PC-3 (cell line): ENCODE data around the gene EN2. TPM values are rescaled to one million over a fixed set of nuclear protein-coding genes. Genes with fewer than 3 reads are reported as not detected.

Experiments used
- ATAC-seq: fragments of 200-7000 bp; cut with Tn5 transposase; 2 replicates; pipeline ENCODE4 v1.9.1; 2020; ENCODE audit warnings: mild to moderate bottlenecking, moderate library complexity
- BruUV-seq: library from RNA; stranded (reverse); fragments of 400-500 nt; replicated peaks from 2 replicates; lab custom pipeline; 2021; lab: Mats Ljungman, UMichigan
- CTCF ChIA-PET: fragments of 300-600 bp; sonication (Branson Sonifier 250); formaldehyde crosslinking; loops from one replicate; lab custom pipeline; 2022; ENCODE audit warnings: antibody characterized with exemption; lab: Charles Lee
- POLR2A ChIA-PET: fragments of 300-600 bp; sonication (Branson Sonifier 250); formaldehyde crosslinking; loops from one replicate; lab custom pipeline; 2022; ENCODE audit warnings: antibody characterized with exemption; ENCODE audit not compliant: unreplicated experiment; lab: Charles Lee
- DNase-seq: peaks from one replicate; pipeline ENCODE4 v3.0.0-alpha.2; 2015
- H2AFZ ChIP-seq: fragments of 300-600 bp; sonication (generic); 2 replicates; pipeline ENCODE4 v1.6.0; 2016; ENCODE audit warnings: antibody characterized with exemption, low read length
- H3F3A ChIP-seq: fragments of 300-600 bp; sonication (generic); one replicate; pipeline ENCODE4 v1.6.0; 2017; ENCODE audit warnings: antibody characterized with exemption, low read length, control low read depth, mild to moderate bottlenecking; ENCODE audit not compliant: unreplicated experiment
- H3K27ac ChIP-seq: fragments of 300-600 bp; sonication (generic); 2 replicates; pipeline ENCODE4 v1.5.1; 2016; ENCODE audit warnings: mild to moderate bottlenecking, low read length
- H3K27me3 ChIP-seq: fragments of 300-600 bp; sonication (generic); 2 replicates; pipeline ENCODE4 v1.6.1; 2016; ENCODE audit warnings: low read length, mixed read lengths
- H3K36me3 ChIP-seq: fragments of 300-600 bp; sonication (generic); 2 replicates; pipeline ENCODE4 v1.6.1; 2016; ENCODE audit warnings: low read depth, mixed run types, low read length, mixed read lengths
- H3K4me1 ChIP-seq: fragments of 300-600 bp; sonication (generic); 2 replicates; pipeline ENCODE4 v1.5.1; 2016; ENCODE audit warnings: low read length; ENCODE audit not compliant: insufficient read depth
- H3K4me2 ChIP-seq: fragments of 300-600 bp; sonication (generic); 2 replicates; pipeline ENCODE4 v1.6.0; 2016; ENCODE audit warnings: low read length
- H3K4me3 ChIP-seq: fragments of 300-600 bp; sonication (generic); 2 replicates; pipeline ENCODE4 v1.5.1; 2016; ENCODE audit warnings: mild to moderate bottlenecking, low read length, mixed read lengths
- H3K79me2 ChIP-seq: fragments of 300-600 bp; sonication (generic); 2 replicates; pipeline ENCODE4 v1.6.1; 2017; ENCODE audit warnings: low read length, mixed read lengths
- H3K9ac ChIP-seq: fragments of 300-600 bp; sonication (generic); 2 replicates; pipeline ENCODE4 v1.6.0; 2016; ENCODE audit warnings: mild to moderate bottlenecking, low read length
- H3K9me2 ChIP-seq: fragments of 300-600 bp; sonication (generic); replicated peaks from 2 replicates; pipeline ENCODE4 v1.6.1; 2016; ENCODE audit warnings: mixed run types, low read length, mixed read lengths
- H3K9me3 ChIP-seq: fragments of 300-600 bp; sonication (generic); 2 replicates; pipeline ENCODE4 v1.6.1; 2016; ENCODE audit warnings: low read length, mixed read lengths
- H4K20me1 ChIP-seq: fragments of 300-600 bp; sonication (generic); 2 replicates; pipeline ENCODE4 v1.6.1; 2016; ENCODE audit warnings: low read length, mixed read lengths
- CTCF ChIP-seq: fragments of 300-600 bp; sonication (generic); conservative IDR thresholded peaks from 2 replicates; pipeline ENCODE4 v1.5.1; 2017; ENCODE audit warnings: antibody characterized with exemption, low read depth, mild to moderate bottlenecking, low read length
- EZH2 ChIP-seq: fragments of 300-600 bp; sonication (generic); IDR thresholded peaks from one replicate; pipeline ENCODE4 v1.6.1; 2017; ENCODE audit warnings: antibody characterized with exemption, mild to moderate bottlenecking, low read length; ENCODE audit not compliant: unreplicated experiment
- EZH2phosphoT487 ChIP-seq: fragments of 300-600 bp; sonication (generic); IDR thresholded peaks from 2 replicates; pipeline ENCODE4 v1.6.1; 2018; ENCODE audit warnings: mild to moderate bottlenecking, antibody characterized with exemption, low read length, borderline replicate concordance
- intact Hi-C: fragments of 100-400 bp; cut with micrococcal nuclease; formaldehyde crosslinking; loops from 2 replicates; pipeline ENCODE4 v1.9.0; 2023
- total RNA-seq: library from RNA; depleted of rRNA; stranded (reverse); fragments of >200 nt; gene quantifications from 2 replicates; pipeline ENCODE4 v1.2.3, GENCODE V29; 2014

Gene EN2
- total RNA-seq, 1 experiment from 2014 or later = 2.3 TPM

- H3K27me3 ChIP-seq = peaks cover 47% of the 10 kb centered on the region
- DNase-seq (no peak), ATAC-seq (no peak)
- H3F3A ChIP-seq = no peaks in the 10 kb centered on the region
- TF ChIP-seq EZH2phosphoT487 = no peak
- no peak overlapping the region for H3K4me2 ChIP-seq
- no peak overlapping the region for H2AFZ ChIP-seq
- no peaks in the 10 kb centered on the region for H3K79me2 ChIP-seq
- no TSS peak for BruUV-seq
- no peak overlapping the region for H3K27ac ChIP-seq
- no peaks in the 10 kb centered on the region for H4K20me1 ChIP-seq
- H3K36me3 ChIP-seq = no peaks in the 10 kb centered on the region
- POLR2A ChIA-PET = no interaction called here
- intact Hi-C loops = no loop called here
- H3K9ac ChIP-seq = no peak overlapping the region
- H3K9me3 ChIP-seq = no peaks in the 10 kb centered on the region
- no peaks in the 10 kb centered on the region for H3K9me2 ChIP-seq
- CTCF ChIA-PET = no interaction called here
- H3K4me1 ChIP-seq = peaks cover 3% of the 10 kb centered on the region; the same call in 1 of the 2 replicates
- no peak overlapping the region for H3K4me3 ChIP-seq
Observed at GRCh38 chr7:155468785-155469148, 10.8 kb downstream of the EN2 start.

DNA sequence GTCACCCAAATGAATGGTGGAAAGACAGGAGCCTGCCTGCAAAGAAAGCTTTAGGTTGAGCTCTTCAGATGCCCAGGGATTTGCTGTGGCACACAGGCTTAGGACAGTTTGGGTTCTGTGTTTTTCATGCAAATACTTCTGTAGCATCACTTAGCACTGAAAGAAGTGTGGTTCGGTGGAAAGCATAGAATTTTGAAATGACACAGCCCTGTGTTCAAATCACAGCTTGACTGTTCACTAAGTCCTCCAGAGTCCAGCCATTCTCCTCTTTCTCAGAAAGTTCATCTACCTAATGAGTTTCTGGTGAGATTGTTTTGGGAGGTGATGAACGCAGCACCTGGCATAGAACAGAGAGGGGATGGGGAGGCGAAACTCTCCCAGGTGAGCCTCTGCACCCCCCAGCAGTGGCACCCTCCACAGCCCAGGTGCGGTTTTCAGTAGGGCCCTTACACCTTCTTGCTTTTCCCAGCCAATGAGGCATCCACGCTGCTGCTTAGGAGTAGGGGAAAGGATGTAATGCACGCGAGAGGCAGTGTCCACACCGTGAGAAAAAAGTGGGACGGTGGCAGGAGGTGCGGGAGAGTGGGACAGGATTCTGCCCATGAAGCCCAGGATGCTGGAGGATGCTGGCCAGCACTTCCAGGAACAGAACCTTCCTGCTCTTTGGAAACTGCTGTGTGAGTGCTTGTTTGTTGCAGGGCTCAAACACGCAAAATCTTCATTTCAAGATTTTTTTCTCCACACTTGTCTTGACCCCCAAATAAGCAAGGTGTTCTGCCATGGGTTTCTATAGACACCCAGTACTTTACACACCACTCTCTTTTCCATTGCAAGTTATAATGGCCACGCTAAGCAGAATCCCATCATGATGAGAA is 11.6 kb downstream of the EN2 start:
- intact Hi-C loops = no loop called here
- no peak overlapping the region for H3K4me2 ChIP-seq
- no peak for ATAC-seq
- no peaks in the 10 kb centered on the region for H4K20me1 ChIP-seq
- no TSS peak for BruUV-seq
- no peak for DNase-seq
- no peaks in the 10 kb centered on the region for H3F3A ChIP-seq
- H3K36me3 ChIP-seq = no peaks in the 10 kb centered on the region
- H3K4me1 ChIP-seq = peaks cover 3% of the 10 kb centered on the region; the same call in 1 of the 2 replicates
- no peaks in the 10 kb centered on the region for H3K9me3 ChIP-seq
- POLR2A ChIA-PET = interaction anchor here (0.5 kb wide), 1 partner anchor 30 kb away, joined by 6 read pairs; no protein-coding TSS in a partner anchor
- TF ChIP-seq EZH2 (no peak), CTCF (no peak), EZH2phosphoT487 (no peak)
- CTCF ChIA-PET = no interaction called here
- H3K27me3 ChIP-seq = peaks cover 55% of the 10 kb centered on the region
- no peak overlapping the region for H3K27ac ChIP-seq
- no peaks in the 10 kb centered on the region for H3K9me2 ChIP-seq
- H2AFZ ChIP-seq = no peak overlapping the region
- no peak overlapping the region for H3K9ac ChIP-seq
- H3K79me2 ChIP-seq = no peaks in the 10 kb centered on the region
- H3K4me3 ChIP-seq = no peak overlapping the region

- BruUV-seq = no TSS peak
- ChIA-PET POLR2A (no interaction called here), CTCF (no interaction called here)
- H3K79me2 ChIP-seq = no peaks in the 10 kb centered on the region
- no peak overlapping the region for H3K4me2 ChIP-seq
- TF ChIP-seq CTCF (no peak), EZH2phosphoT487 (no peak), EZH2 (no peak)
- H3K27ac ChIP-seq = no peak overlapping the region
- H3K4me3 ChIP-seq = no peak overlapping the region
- no peaks in the 10 kb centered on the region for H3K36me3 ChIP-seq
- H3K9me2 ChIP-seq = no peaks in the 10 kb centered on the region
- no peak for DNase-seq
- intact Hi-C loops = no loop called here
- H3K4me1 ChIP-seq = peaks cover 3% of the 10 kb centered on the region; the same call in 1 of the 2 replicates
- no peaks in the 10 kb centered on the region for H4K20me1 ChIP-seq
- H3F3A ChIP-seq = no peaks in the 10 kb centered on the region
- no peak for ATAC-seq
- H3K9ac ChIP-seq = no peak overlapping the region
- no peaks in the 10 kb centered on the region for H3K9me3 ChIP-seq
- peaks cover 61% of the 10 kb centered on the region for H3K27me3 ChIP-seq
- no peak overlapping the region for H2AFZ ChIP-seq
Observed at GRCh38 chr7:155470186-155470487, 12.2 kb downstream of the EN2 start.
